A549 treated with CpdA at 1 μM for 4 hours (cell line): ENCODE data around the gene PRPF18. TPM values are rescaled to one million over a fixed set of nuclear protein-coding genes. Genes with fewer than 3 reads are reported as not detected.

Experiments used
- total RNA-seq: library from RNA; stranded (reverse); fragments of 200-300 nt; extraction: Qiagen RNA extraction; gene quantifications from 5 replicates; pipeline ENCODE4 v1.2.3, GENCODE V29; 2022; ENCODE audit warnings: low read depth

Gene PRPF18, protein sequence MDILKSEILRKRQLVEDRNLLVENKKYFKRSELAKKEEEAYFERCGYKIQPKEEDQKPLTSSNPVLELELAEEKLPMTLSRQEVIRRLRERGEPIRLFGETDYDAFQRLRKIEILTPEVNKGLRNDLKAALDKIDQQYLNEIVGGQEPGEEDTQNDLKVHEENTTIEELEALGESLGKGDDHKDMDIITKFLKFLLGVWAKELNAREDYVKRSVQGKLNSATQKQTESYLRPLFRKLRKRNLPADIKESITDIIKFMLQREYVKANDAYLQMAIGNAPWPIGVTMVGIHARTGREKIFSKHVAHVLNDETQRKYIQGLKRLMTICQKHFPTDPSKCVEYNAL
- 19.3 to 29.4 TPM (median 21.0 TPM) in 5 replicates for total RNA-seq

DNA sequence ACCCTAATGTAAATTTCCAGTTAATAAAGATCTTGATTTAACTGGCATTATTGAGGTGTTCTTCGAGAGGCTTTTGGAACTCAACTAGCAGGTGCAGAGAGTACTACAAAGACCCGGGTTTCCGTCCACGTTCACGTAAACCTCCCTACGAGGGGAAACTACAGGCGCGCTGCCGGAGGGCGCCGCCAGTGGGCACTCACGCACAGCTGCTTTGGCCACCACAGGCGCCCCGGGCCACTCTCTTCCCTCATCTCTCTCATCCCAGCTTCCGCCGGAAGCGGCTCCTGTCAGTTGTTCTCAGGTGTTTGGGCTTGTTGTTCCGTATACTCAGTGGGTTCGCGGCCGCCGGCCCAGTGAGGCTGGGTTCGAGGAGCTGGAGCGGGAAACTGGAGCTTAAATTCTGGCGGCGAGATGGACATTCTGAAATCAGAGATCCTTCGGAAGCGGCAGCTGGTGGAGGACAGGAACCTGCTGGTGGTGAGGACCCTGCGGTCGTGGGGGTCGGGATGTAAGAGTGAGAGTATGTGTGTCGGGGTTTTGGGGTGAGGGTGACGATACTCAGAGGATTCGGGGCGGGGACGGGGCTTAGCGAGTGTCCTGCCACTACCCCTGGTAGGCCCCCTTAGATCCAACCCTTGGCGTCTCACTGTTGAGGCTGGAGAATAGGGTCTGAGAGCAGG is at the start of gene PRPF18:
Gene PRPF18 (plus strand): TSS at position 290 of the 680 bp plus-strand sequence. CDS start 122 bp downstream, at position 412.

Other genes with a start within 250 kb of the PRPF18 start
- gene SEPHS1, start 238.7 kb upstream of the PRPF18 start, total RNA-seq = 66.2 to 89.7 TPM (median 69.5 TPM) in 5 replicates
- gene BEND7, start 58.0 kb upstream of the PRPF18 start, total RNA-seq = 10.6 to 14.1 TPM (median 12.0 TPM) in 5 replicates